SK-N-SH (cell line): ENCODE results near the gene SETD1A. TPM values are rescaled to one million over a fixed set of nuclear protein-coding genes. Genes with fewer than 3 reads are reported as not detected.

Experiments used
- CTCF ChIA-PET: fragments of 300-600, 350-600 bp; formaldehyde crosslinking; extraction: SDS; loops from one replicate; lab custom pipeline; 2021; lab: Yijun Ruan, JAX
- POLR2A ChIA-PET: fragments of 350-600 bp; sonication (Branson Sonifier 250); formaldehyde crosslinking; extraction: SDS; loops from one replicate; lab custom pipeline; 2020; ENCODE audit warnings: antibody characterized with exemption, inconsistent platforms; lab: Yijun Ruan, JAX
- DNase-seq: peaks from one replicate; pipeline ENCODE4 v3.0.0; 2012
- H2AFZ ChIP-seq: fragments of 200-600 bp; sonication (generic); 2 replicates; pipeline ENCODE4 v1.8.1; 2016; ENCODE audit warnings: antibody characterized with exemption, mild to moderate bottlenecking, low read depth
- H3F3A ChIP-seq: fragments of 200-600 bp; sonication (generic); replicated peaks from 2 replicates; pipeline ENCODE3; 2016; ENCODE audit warnings: antibody characterized with exemption, mild to moderate bottlenecking; ENCODE audit not compliant: insufficient read depth
- H3K27ac ChIP-seq, 2 experiments: fragments of 200-500 bp in 1 of 2; fragments of 200-600 bp in 1 of 2; sonication (Bioruptor generic) in 1 of 2; sonication (generic), shearing (Covaris generic) in 1 of 2; 2 replicates each; pipeline versions ENCODE4 v1.5.1 to v1.6.1; 2014 to 2016; ENCODE audit warnings: low read depth in 2 of 2, inconsistent platforms in 1 of 2, low read length in 1 of 2, mild to moderate bottlenecking in 1 of 2, mixed read lengths in 1 of 2
- H3K27me3 ChIP-seq: fragments of 200-600 bp; sonication (generic), shearing (Covaris generic); 2 replicates; pipeline ENCODE4 v1.6.1; 2016; ENCODE audit warnings: mixed run types; ENCODE audit not compliant: insufficient read depth
- H3K36me3 ChIP-seq, 2 experiments: fragments of 200-500 bp in 1 of 2; fragments of 200-600 bp in 1 of 2; sonication (Bioruptor generic) in 1 of 2; sonication (generic) in 1 of 2; replicated peaks in 1 of 2; 2 replicates each; pipeline versions ENCODE3 to v1.5.1; 2014 to 2016; ENCODE audit warnings: low read length in 1 of 2, mild to moderate bottlenecking in 1 of 2; ENCODE audit not compliant: insufficient read depth in 2 of 2, control insufficient read depth in 1 of 2
- H3K4me1 ChIP-seq, 2 experiments: fragments of 200-500 bp in 1 of 2; fragments of 200-600 bp in 1 of 2; sonication (Bioruptor generic) in 1 of 2; sonication (generic), shearing (Covaris generic) in 1 of 2; 2 replicates each; pipeline versions ENCODE4 v1.5.1 to v1.6.1; 2014 to 2016; ENCODE audit warnings: low read depth in 1 of 2, low read length in 1 of 2, mixed run types in 1 of 2; ENCODE audit not compliant: insufficient read depth in 2 of 2, control insufficient read depth in 1 of 2
- H3K4me2 ChIP-seq: fragments of 200-600 bp; sonication (generic), shearing (Covaris generic); 2 replicates; pipeline ENCODE4 v1.6.1; 2017; ENCODE audit warnings: mixed run types
- H3K4me3 ChIP-seq, 2 experiments: fragments of 200-500 bp in 1 of 2; fragments of 200-600 bp in 1 of 2; sonication (Bioruptor generic) in 1 of 2; sonication (generic), shearing (Covaris generic) in 1 of 2; 2 replicates each; pipeline versions ENCODE4 v1.5.1 to v1.8.1; 2014 to 2016; ENCODE audit warnings: low read depth in 2 of 2, inconsistent platforms in 1 of 2, low read length in 1 of 2, mild to moderate bottlenecking in 1 of 2, mixed read lengths in 1 of 2, moderate library complexity in 1 of 2
- H3K79me2 ChIP-seq: fragments of 200-600 bp; sonication (generic); 2 replicates; pipeline ENCODE4 v1.8.1; 2017; ENCODE audit warnings: mild to moderate bottlenecking; ENCODE audit not compliant: insufficient read depth
- H3K9ac ChIP-seq: fragments of 200-600 bp; sonication (generic); 2 replicates; pipeline ENCODE4 v1.6.1; 2017; ENCODE audit warnings: mixed run types
- H3K9me2 ChIP-seq: fragments of 200-600 bp; sonication (generic); 2 replicates; pipeline ENCODE4 v1.6.1; 2017; ENCODE audit warnings: mixed run types
- H3K9me3 ChIP-seq: fragments of 200-600 bp; sonication (generic); 2 replicates; pipeline ENCODE4 v1.6.1; 2017; ENCODE audit warnings: mixed run types, mild to moderate bottlenecking, moderate library complexity
- H4K20me1 ChIP-seq: fragments of 200-600 bp; sonication (generic); 2 replicates; pipeline ENCODE4 v1.6.1; 2017; ENCODE audit warnings: mild to moderate bottlenecking, mixed run types; ENCODE audit not compliant: insufficient read depth
- ELF1 ChIP-seq: IDR thresholded peaks from 2 replicates; pipeline ENCODE4 v1.4.0; 2012
- GATA2 ChIP-seq: sonication (generic); formaldehyde crosslinking; IDR thresholded peaks from 2 replicates; pipeline ENCODE4 v1.5.0; 2020; ENCODE audit warnings: mild to moderate bottlenecking, missing genetic modification reagents
- POLR2AphosphoS5 ChIP-seq: IDR thresholded peaks from 2 replicates; pipeline ENCODE4 v1.6.1; 2012; ENCODE audit warnings: low read depth, low read length
- TAF1 ChIP-seq: IDR thresholded peaks from 2 replicates; pipeline ENCODE4 v1.6.1; 2012; ENCODE audit warnings: low read depth, mild to moderate bottlenecking, low read length, moderate library complexity, borderline replicate concordance
- TEAD4 ChIP-seq: IDR thresholded peaks from 2 replicates; pipeline ENCODE4 v1.4.0; 2012; ENCODE audit warnings: mild to moderate bottlenecking, borderline replicate concordance; ENCODE audit not compliant: insufficient read depth
- YY1 ChIP-seq: IDR thresholded peaks from 2 replicates; pipeline ENCODE4 v1.4.0; 2012; ENCODE audit warnings: low read depth, mild to moderate bottlenecking
- WGBS: methylation state at CpG from one replicate; pipeline ENCODE4 v1.1.6; 2017; ENCODE audit warnings: low lambda C conversion rate; 5-methylcytosine and 5-hydroxymethylcytosine counted together
- polyA plus RNA-seq, 3 experiments: library from polyadenylated mRNA; depleted of rRNA; stranded (reverse); fragments of >200 nt; gene quantifications; 2 replicates each; pipeline ENCODE4 v1.2.3, GENCODE V29; 2012
- TF ChIP-seq, protein P1 (sequence below): IDR thresholded peaks from 2 replicates; pipeline ENCODE4 v1.6.1; 2012; ENCODE audit warnings: mild to moderate bottlenecking, low read depth, low read length, moderate library complexity
- TF ChIP-seq, protein P2 (sequence below): IDR thresholded peaks from 2 replicates; pipeline ENCODE4 v1.4.0; 2012; ENCODE audit warnings: low read depth, borderline replicate concordance
- TF ChIP-seq, protein P3 (sequence below): IDR thresholded peaks from 2 replicates; pipeline ENCODE4 v1.4.0; 2012; ENCODE audit warnings: low read depth, borderline replicate concordance

SETD1A gene
- polyA plus RNA-seq, 1 of the 3 experiments (the other 2 are of a cell fraction): 6.8 TPM

DNA sequence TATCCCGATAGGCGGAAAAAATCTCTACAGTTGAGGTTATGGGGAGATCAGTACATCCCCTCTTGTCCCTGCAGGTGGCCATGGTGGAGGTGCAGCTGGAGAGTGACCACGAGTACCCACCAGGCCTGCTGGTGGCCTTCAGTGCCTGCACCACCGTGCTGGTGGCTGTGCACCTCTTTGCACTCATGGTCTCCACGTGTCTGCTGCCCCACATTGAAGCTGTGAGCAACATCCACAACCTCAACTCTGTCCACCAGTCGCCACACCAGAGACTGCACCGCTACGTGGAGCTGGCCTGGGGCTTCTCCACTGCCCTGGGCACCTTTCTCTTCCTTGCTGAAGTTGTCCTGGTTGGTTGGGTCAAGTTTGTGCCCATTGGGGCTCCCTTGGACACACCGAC is 4.4 kb upstream of the SETD1A start:
- ChIA-PET CTCF (interaction anchor here (0.7 to 6.4 kb wide), 14 partner anchors 9 to 503 kb away, joined by 3 to 45 read pairs (median 4); partner anchors contain the start of gene KAT8), POLR2A (no interaction called here)
- Histone ChIP-seq H3K9me3 (no peaks in the 10 kb centered on the region), H4K20me1 (no peaks in the 10 kb centered on the region), H3K36me3 (no peaks in the 10 kb centered on the region), H3K9ac (no peak overlapping the region), H3K79me2 (peaks cover 12% of the 10 kb centered on the region), H2AFZ (no peak overlapping the region), H3K27ac (peak overlapping the region; percentile 23 to 41; a peak in 2 of 4 replicates), H3K4me3 (no peak overlapping the region), H3K9me2 (no peaks in the 10 kb centered on the region), H3K4me1 (peaks cover 0 to 32% of the 10 kb centered on the region in 2 experiments; a peak in 1 of 4 replicates), H3K27me3 (no peaks in the 10 kb centered on the region), H3F3A (peaks cover 61% of the 10 kb centered on the region), H3K4me2 (no peak overlapping the region)
- TF ChIP-seq YY1 (no peak), POLR2AphosphoS5 (no peak), TAF1 (no peak), GATA2 (CRISPR knock-in tag) (no peak), TEAD4 (no peak), ELF1 (no peak)
- TF ChIP-seq, protein P1, sequence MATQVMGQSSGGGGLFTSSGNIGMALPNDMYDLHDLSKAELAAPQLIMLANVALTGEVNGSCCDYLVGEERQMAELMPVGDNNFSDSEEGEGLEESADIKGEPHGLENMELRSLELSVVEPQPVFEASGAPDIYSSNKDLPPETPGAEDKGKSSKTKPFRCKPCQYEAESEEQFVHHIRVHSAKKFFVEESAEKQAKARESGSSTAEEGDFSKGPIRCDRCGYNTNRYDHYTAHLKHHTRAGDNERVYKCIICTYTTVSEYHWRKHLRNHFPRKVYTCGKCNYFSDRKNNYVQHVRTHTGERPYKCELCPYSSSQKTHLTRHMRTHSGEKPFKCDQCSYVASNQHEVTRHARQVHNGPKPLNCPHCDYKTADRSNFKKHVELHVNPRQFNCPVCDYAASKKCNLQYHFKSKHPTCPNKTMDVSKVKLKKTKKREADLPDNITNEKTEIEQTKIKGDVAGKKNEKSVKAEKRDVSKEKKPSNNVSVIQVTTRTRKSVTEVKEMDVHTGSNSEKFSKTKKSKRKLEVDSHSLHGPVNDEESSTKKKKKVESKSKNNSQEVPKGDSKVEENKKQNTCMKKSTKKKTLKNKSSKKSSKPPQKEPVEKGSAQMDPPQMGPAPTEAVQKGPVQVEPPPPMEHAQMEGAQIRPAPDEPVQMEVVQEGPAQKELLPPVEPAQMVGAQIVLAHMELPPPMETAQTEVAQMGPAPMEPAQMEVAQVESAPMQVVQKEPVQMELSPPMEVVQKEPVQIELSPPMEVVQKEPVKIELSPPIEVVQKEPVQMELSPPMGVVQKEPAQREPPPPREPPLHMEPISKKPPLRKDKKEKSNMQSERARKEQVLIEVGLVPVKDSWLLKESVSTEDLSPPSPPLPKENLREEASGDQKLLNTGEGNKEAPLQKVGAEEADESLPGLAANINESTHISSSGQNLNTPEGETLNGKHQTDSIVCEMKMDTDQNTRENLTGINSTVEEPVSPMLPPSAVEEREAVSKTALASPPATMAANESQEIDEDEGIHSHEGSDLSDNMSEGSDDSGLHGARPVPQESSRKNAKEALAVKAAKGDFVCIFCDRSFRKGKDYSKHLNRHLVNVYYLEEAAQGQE: no peak
- TF ChIP-seq, protein P2, sequence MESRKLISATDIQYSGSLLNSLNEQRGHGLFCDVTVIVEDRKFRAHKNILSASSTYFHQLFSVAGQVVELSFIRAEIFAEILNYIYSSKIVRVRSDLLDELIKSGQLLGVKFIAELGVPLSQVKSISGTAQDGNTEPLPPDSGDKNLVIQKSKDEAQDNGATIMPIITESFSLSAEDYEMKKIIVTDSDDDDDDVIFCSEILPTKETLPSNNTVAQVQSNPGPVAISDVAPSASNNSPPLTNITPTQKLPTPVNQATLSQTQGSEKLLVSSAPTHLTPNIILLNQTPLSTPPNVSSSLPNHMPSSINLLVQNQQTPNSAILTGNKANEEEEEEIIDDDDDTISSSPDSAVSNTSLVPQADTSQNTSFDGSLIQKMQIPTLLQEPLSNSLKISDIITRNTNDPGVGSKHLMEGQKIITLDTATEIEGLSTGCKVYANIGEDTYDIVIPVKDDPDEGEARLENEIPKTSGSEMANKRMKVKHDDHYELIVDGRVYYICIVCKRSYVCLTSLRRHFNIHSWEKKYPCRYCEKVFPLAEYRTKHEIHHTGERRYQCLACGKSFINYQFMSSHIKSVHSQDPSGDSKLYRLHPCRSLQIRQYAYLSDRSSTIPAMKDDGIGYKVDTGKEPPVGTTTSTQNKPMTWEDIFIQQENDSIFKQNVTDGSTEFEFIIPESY: no peak
- TF ChIP-seq, protein P3, sequence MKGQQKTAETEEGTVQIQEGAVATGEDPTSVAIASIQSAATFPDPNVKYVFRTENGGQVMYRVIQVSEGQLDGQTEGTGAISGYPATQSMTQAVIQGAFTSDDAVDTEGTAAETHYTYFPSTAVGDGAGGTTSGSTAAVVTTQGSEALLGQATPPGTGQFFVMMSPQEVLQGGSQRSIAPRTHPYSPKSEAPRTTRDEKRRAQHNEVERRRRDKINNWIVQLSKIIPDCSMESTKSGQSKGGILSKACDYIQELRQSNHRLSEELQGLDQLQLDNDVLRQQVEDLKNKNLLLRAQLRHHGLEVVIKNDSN: no peak
- WGBS: 100% methylated on average over 5 of the region's 9 CpGs
- no peak for DNase-seq
